NB4 (cell line): ENCODE measurements around the gene MSANTD1.

ENCODE experiments used
- CTCF ChIP-seq: IDR thresholded peaks from one replicate; pipeline ENCODE4 v1.5.1; 2012; ENCODE audit warnings: low read depth, low read length
- MAX ChIP-seq: IDR thresholded peaks from 2 replicates; pipeline ENCODE4 v1.6.1; 2011; ENCODE audit warnings: low read depth, low read length
- MYC ChIP-seq: IDR thresholded peaks from 2 replicates; pipeline ENCODE4 v1.6.1; 2011; ENCODE audit warnings: low read depth, low read length
- POLR2A ChIP-seq: IDR thresholded peaks from 2 replicates; pipeline ENCODE4 v1.6.1; 2011; ENCODE audit warnings: mild to moderate bottlenecking; ENCODE audit not compliant: insufficient read length; ENCODE audit errors: extremely low read depth

DNA sequence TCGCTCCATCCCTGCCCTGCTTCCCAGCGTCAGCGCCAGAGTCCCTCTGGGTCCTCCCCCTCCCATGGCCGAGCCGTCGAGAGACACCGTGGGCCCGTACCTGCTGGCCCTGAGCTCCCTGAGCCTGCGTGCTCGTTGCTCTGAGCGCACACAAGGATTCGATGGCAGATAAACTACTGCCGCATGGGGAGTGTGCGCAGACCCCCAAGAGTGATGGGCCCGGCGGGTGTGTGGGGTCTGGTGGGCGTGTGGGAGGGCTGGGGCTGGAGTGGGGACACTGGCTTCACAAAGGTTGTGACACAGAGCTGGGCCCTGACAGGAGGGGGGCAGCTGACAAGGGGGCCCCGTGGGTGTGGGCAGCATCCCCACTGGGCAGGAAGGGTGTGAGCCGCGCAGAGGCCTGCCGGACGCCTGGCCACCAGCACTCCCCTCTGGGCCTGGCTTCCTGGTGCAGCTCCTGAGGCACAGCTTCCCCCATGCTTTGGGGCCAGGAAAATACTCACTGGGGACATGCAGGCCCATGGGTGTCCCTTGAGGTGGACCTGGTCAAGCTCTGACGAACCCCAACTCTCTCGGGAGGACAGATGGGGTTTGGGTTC, 39.1 kb downstream of the MSANTD1 start:
- TF ChIP-seq CTCF (no peak), MAX (no peak), POLR2A (no peak), MYC (no peak)
